Activated CD8-positive, alpha-beta memory T cell treated with anti-CD3 and anti-CD28 coated beads, Interleukin-2, amount 50 U/mL, for 48 hours (primary cell): ENCODE data around the gene PRCC.
A peak's percentile ranks its signal among the peaks of the same experiment; 100 is the strongest.

Source experiments
- DNase-seq: peaks from one replicate; pipeline ENCODE4 v3.0.0-alpha.2; 2020

PRCC gene

GRCh38 chr1:156845953-156846545 lies 78.7 kb downstream of the PRCC start:
- DNase-seq = no peak

GRCh38 chr1:156846643-156847042 lies 79.3 kb downstream of the PRCC start:
- DNase-seq = no peak

GRCh38 chr1:156847591-156848460 lies 80.5 kb downstream of the PRCC start:
- DNase-seq = no peak

- peak; percentile 80 for DNase-seq
Measured at GRCh38 chr1:156848461-156849150, 81.3 kb downstream of the PRCC start.

GRCh38 chr1:156849151-156849496 lies 81.8 kb downstream of the PRCC start:
- DNase-seq = no peak
